Smooth muscle cell of the pulmonary artery (primary cell): ENCODE measurements around the gene HAPLN2. TPM values are rescaled to one million over a fixed set of nuclear protein-coding genes. Genes with fewer than 3 reads are reported as not detected.

Source experiments
- total RNA-seq: library from RNA; depleted of rRNA; stranded (reverse); fragments of >200 nt; gene quantifications from 2 replicates; pipeline ENCODE4 v1.2.3, GENCODE V29; 2014

Gene HAPLN2
- total RNA-seq: not detected in 2 replicates

GRCh38 chr1:156618853-156619581 lies at the start of gene HAPLN2:
Gene HAPLN2, plus strand, starts transcription at chr1:156619415. Its CDS starts 4,076 bp downstream, at chr1:156623491.

GRCh38 chr1:156571919-156572662 lies 47.1 kb upstream of the HAPLN2 start, which contains the start of gene IQGAP3:
Gene IQGAP3, minus strand, starts transcription at chr1:156572565. Its CDS starts 36 bp downstream, at chr1:156572529.

GRCh38 chr1:156579472-156579871 lies 39.7 kb upstream of the HAPLN2 start, which contains the start of gene TTC24:
Gene TTC24, plus strand, starts transcription at chr1:156579723. Its CDS starts 1,642 bp downstream, at chr1:156581365.

GRCh38 chr1:156591432-156592157 lies 27.6 kb upstream of the HAPLN2 start, which contains the start of gene NAXE:
Gene NAXE, plus strand, starts transcription at chr1:156591776. Its CDS starts 29 bp downstream, at chr1:156591805.

GRCh38 chr1:156601122-156601830 lies 17.9 kb upstream of the HAPLN2 start, which contains the start of gene GPATCH4:
Gene GPATCH4, minus strand, starts transcription at chr1:156601479.

GRCh38 chr1:156641761-156642264 lies 22.6 kb downstream of the HAPLN2 start, which contains the start of gene BCAN:
Gene BCAN, plus strand, starts transcription at chr1:156642117. Its CDS starts 3,938 bp downstream, at chr1:156646055.

Other genes starting within 250 kb of the HAPLN2 start
- 11.8 and 13.9 TPM in 2 replicates for gene MEF2D, start 118.6 kb upstream of the HAPLN2 start, total RNA-seq
- 6.0 and 16.6 TPM in 2 replicates for gene IQGAP3, start 46.9 kb upstream of the HAPLN2 start, total RNA-seq
- gene TTC24, start 39.7 kb upstream of the HAPLN2 start, total RNA-seq: not detected in 2 replicates
- 49.4 and 59.5 TPM in 2 replicates for gene NAXE, start 27.6 kb upstream of the HAPLN2 start, total RNA-seq
- gene GPATCH4, start 17.9 kb upstream of the HAPLN2 start, total RNA-seq: 8.7 and 18.0 TPM in 2 replicates
- not detected in 2 replicates for gene BCAN, start 22.7 kb downstream of the HAPLN2 start, total RNA-seq
- 43.7 and 57.4 TPM in 2 replicates for gene NES, start 58.0 kb downstream of the HAPLN2 start, total RNA-seq
- 13.8 and 24.8 TPM in 2 replicates for gene CRABP2, start 86.2 kb downstream of the HAPLN2 start, total RNA-seq
- gene METTL25B, start 109.1 kb downstream of the HAPLN2 start, total RNA-seq: 12.4 and 15.2 TPM in 2 replicates
- gene ISG20L2, start 109.4 kb downstream of the HAPLN2 start, total RNA-seq: 8.9 and 10.9 TPM in 2 replicates
- 35.4 and 54.9 TPM in 2 replicates for gene MRPL24, start 121.7 kb downstream of the HAPLN2 start, total RNA-seq
- gene HDGF, start 132.3 kb downstream of the HAPLN2 start, total RNA-seq: 125 and 164 TPM in 2 replicates
- gene PRCC, start 148.1 kb downstream of the HAPLN2 start, total RNA-seq: 15.6 and 15.8 TPM in 2 replicates
- 0.13 TPM in 1 of 2 replicates, not detected in the other for gene SH2D2A, start 197.4 kb downstream of the HAPLN2 start, total RNA-seq
- gene INSRR, start 239.7 kb downstream of the HAPLN2 start, total RNA-seq: under 0.01 TPM in 1 of 2 replicates, not detected in the other
- gene NTRK1, start 241.4 kb downstream of the HAPLN2 start, total RNA-seq: 0.03 and 0.07 TPM in 2 replicates